ENCODE measurements around the gene KMT2C. TPM values are rescaled to one million over a fixed set of nuclear protein-coding genes. Genes with fewer than 3 reads are reported as not detected.
A peak's percentile ranks its signal among the peaks of the same experiment; 100 is the strongest.
"Not testable (repeated sequence)": the region's sequence is repeated elsewhere in the genome, so short reads cannot be mapped to it uniquely, and the experiment has no call there.

Gene KMT2C
- total and polyA plus RNA-seq, 2 experiments from 2014 or later = 21.9 to 47.7 TPM

DNA sequence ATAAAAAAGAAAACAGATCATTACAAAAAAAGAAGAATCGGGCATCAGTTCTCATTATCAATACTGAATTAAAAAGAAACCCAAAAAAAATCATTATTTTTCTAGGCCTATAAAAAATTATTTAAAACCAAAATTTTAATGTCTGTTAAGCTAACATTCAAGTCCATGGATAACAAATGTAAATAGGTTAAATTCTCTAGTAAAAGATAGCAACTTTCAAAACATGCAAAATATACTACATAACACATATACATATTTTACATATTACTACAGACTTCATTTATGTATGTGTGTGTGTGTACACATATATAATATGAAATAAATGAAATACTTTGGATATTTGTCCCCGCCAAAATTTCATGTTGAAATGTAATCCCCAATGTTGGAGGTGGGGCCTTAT is 158.1 kb downstream of the KMT2C start:
- H3K27ac ChIP-seq; DNase-seq (ENCODE audit: low spot score); H3K27me3 ChIP-seq; H3K4me1 ChIP-seq (ENCODE audit: insufficient read depth); H3K4me3 ChIP-seq; H3K4me2 ChIP-seq; H3K36me3 ChIP-seq (replicated peaks; ENCODE audit: insufficient read depth, low read depth); H4K20me1 ChIP-seq (ENCODE audit: insufficient read depth, poor library complexity, severe bottlenecking); H3K9me2 ChIP-seq (replicated peaks; ENCODE audit: insufficient read depth); H3K9me3 ChIP-seq (ENCODE audit: low read depth); H3K79me2 ChIP-seq; H2AFZ ChIP-seq: not testable (repeated sequence)
- WGBS (ENCODE audit: low lambda C conversion rate, missing lambda C conversion rate) = 98% methylated on average over 2 of the region's 2 CpGs

DNA sequence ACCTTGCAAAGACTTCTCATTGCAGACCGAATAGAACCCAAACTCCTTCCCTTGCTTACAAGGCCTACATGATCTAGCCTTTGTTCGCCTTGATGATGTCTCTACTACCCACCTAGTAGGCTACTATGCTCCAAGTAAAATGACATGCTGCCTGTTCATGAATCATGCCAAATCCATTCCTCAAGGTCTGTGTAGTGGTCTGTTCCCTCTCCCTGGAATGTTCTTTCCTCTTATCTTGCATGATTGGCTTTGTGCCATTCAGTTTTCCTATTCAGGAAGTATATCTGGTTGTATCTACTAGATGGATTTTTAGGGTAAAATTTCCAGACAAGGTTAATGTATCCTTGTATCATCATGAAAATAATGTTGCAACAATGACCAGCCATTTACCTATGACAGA is 165.4 kb downstream of the KMT2C start:
- not testable (repeated sequence) for H3K4me3 ChIP-seq; H3K4me2 ChIP-seq; H3K9me2 ChIP-seq (replicated peaks; ENCODE audit: insufficient read depth); H3K36me3 ChIP-seq (replicated peaks; ENCODE audit: insufficient read depth, low read depth); H3K79me2 ChIP-seq; H4K20me1 ChIP-seq (ENCODE audit: insufficient read depth, poor library complexity, severe bottlenecking); H3K27me3 ChIP-seq; H3K4me1 ChIP-seq (ENCODE audit: insufficient read depth); H2AFZ ChIP-seq; H3K27ac ChIP-seq; H3K9me3 ChIP-seq (ENCODE audit: low read depth); DNase-seq (ENCODE audit: low spot score)
- 95% methylated on average over 2 of the region's 2 CpGs for WGBS (ENCODE audit: low lambda C conversion rate, missing lambda C conversion rate)

DNA sequence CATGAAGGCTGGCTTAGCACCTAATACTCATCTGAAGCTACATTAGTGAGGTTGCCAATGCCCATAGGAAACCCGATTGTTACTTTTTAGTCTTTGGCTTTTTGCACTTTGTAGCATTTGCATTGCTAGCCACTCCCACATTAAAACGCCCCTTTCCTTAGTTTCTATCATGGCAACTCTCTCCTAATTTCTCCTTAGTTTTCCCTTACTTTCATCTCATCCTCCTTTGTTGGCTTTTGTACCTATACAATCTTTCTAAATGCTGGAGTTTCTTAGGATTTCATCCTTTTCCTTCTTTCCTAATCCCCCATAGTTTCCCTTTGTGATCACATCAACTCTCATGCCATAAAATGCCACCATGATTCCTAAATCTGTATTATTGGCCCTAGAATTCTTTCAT is 168.9 kb downstream of the KMT2C start:
- H3K9me3 ChIP-seq (ENCODE audit: low read depth); H4K20me1 ChIP-seq (ENCODE audit: insufficient read depth, poor library complexity, severe bottlenecking); H3K36me3 ChIP-seq (replicated peaks; ENCODE audit: insufficient read depth, low read depth); H3K4me2 ChIP-seq; H3K27me3 ChIP-seq; H3K79me2 ChIP-seq; H3K4me3 ChIP-seq; H3K9me2 ChIP-seq (replicated peaks; ENCODE audit: insufficient read depth); H3K27ac ChIP-seq; H3K4me1 ChIP-seq (ENCODE audit: insufficient read depth); H2AFZ ChIP-seq: not testable (repeated sequence)
- DNase-seq (ENCODE audit: low spot score) = peak; percentile 5
- 82% methylated on average over 2 of the region's 2 CpGs for WGBS (ENCODE audit: low lambda C conversion rate, missing lambda C conversion rate)

DNA sequence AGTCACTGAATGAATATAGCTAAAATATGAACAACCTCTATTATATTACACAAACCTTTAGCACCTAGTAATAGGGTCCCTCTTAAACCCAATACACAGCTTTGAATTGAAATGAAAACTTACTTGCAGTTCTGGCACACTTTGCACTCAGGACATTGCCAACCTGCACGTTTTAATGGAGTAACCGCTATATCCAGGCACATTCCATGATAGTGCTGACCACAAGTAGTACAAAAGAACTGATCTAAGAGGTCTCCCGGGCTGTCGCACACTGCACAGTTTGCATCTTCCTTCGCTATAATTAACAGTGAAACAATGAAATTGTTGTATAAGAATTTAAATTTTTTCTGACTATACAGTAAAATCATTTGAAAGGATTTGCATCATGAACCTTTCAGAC is 170.9 kb downstream of the KMT2C start:
- not testable (repeated sequence) for H2AFZ ChIP-seq; H3K4me1 ChIP-seq (ENCODE audit: insufficient read depth); H3K9me3 ChIP-seq (ENCODE audit: low read depth); H3K27ac ChIP-seq; H3K36me3 ChIP-seq (replicated peaks; ENCODE audit: insufficient read depth, low read depth); H3K9me2 ChIP-seq (replicated peaks; ENCODE audit: insufficient read depth); H3K27me3 ChIP-seq; H4K20me1 ChIP-seq (ENCODE audit: insufficient read depth, poor library complexity, severe bottlenecking); DNase-seq (ENCODE audit: low spot score); H3K79me2 ChIP-seq; H3K4me3 ChIP-seq; H3K4me2 ChIP-seq
- WGBS (ENCODE audit: low lambda C conversion rate, missing lambda C conversion rate) = 76% methylated on average over 5 of the region's 5 CpGs

GRCh38 chr7:152262146-152262545 is 173.7 kb downstream of the KMT2C start:
- H3K4me2 ChIP-seq; H3K9me3 ChIP-seq (ENCODE audit: low read depth); DNase-seq (ENCODE audit: low spot score); H3K27me3 ChIP-seq; H3K4me1 ChIP-seq (ENCODE audit: insufficient read depth); H3K79me2 ChIP-seq; H4K20me1 ChIP-seq (ENCODE audit: insufficient read depth, poor library complexity, severe bottlenecking); H3K36me3 ChIP-seq (replicated peaks; ENCODE audit: insufficient read depth, low read depth); H3K27ac ChIP-seq; H3K9me2 ChIP-seq (replicated peaks; ENCODE audit: insufficient read depth); H2AFZ ChIP-seq; H3K4me3 ChIP-seq: not testable (repeated sequence)
- WGBS (ENCODE audit: low lambda C conversion rate, missing lambda C conversion rate) = 94% methylated on average over 8 of the region's 8 CpGs

GRCh38 chr7:152259645-152260044 is 176.2 kb downstream of the KMT2C start:
- not testable (repeated sequence) for H2AFZ ChIP-seq; H3K9me3 ChIP-seq (ENCODE audit: low read depth); H4K20me1 ChIP-seq (ENCODE audit: insufficient read depth, poor library complexity, severe bottlenecking); H3K36me3 ChIP-seq (replicated peaks; ENCODE audit: insufficient read depth, low read depth); H3K9me2 ChIP-seq (replicated peaks; ENCODE audit: insufficient read depth); H3K27ac ChIP-seq; H3K4me2 ChIP-seq; DNase-seq (ENCODE audit: low spot score); H3K4me3 ChIP-seq; H3K4me1 ChIP-seq (ENCODE audit: insufficient read depth); H3K27me3 ChIP-seq
- peaks cover 22% of the 10 kb centered on the region for H3K79me2 ChIP-seq

- WGBS (ENCODE audit: low lambda C conversion rate, missing lambda C conversion rate) = 81% methylated on average over 2 of the region's 2 CpGs
- H4K20me1 ChIP-seq (ENCODE audit: insufficient read depth, poor library complexity, severe bottlenecking); H3K4me3 ChIP-seq; H2AFZ ChIP-seq; H3K9me2 ChIP-seq (replicated peaks; ENCODE audit: insufficient read depth); H3K4me2 ChIP-seq; H3K79me2 ChIP-seq; H3K36me3 ChIP-seq (replicated peaks; ENCODE audit: insufficient read depth, low read depth); H3K9me3 ChIP-seq (ENCODE audit: low read depth); H3K27ac ChIP-seq; DNase-seq (ENCODE audit: low spot score); H3K27me3 ChIP-seq; H3K4me1 ChIP-seq (ENCODE audit: insufficient read depth): not testable (repeated sequence)
Measured at GRCh38 chr7:152247851-152248250, 188.0 kb downstream of the KMT2C start.

DNA sequence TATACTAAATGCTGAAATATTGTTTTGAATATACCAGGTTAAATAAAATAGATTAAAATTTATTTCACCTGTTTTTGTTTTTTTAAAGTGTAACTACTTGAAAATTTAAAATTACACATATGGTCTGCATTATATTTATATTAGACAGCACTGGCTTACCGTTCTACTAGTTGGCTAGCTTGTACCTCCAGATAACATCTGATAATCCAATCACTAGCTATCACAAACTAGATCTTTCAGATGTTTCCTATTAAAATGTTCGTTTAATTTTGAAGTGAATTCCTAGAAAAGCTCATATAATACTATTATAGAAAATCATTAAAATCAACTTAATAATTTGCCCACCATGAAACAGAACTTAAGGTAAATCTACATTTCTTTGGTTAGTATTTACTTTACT is 190.4 kb downstream of the KMT2C start:
- H3K27ac ChIP-seq; H3K9me2 ChIP-seq (replicated peaks; ENCODE audit: insufficient read depth); H4K20me1 ChIP-seq (ENCODE audit: insufficient read depth, poor library complexity, severe bottlenecking); H3K4me1 ChIP-seq (ENCODE audit: insufficient read depth); H3K4me2 ChIP-seq; H3K36me3 ChIP-seq (replicated peaks; ENCODE audit: insufficient read depth, low read depth); H2AFZ ChIP-seq; H3K27me3 ChIP-seq; H3K4me3 ChIP-seq; DNase-seq (ENCODE audit: low spot score); H3K9me3 ChIP-seq (ENCODE audit: low read depth): not testable (repeated sequence)
- 60% methylated on average over 2 of the region's 2 CpGs for WGBS (ENCODE audit: low lambda C conversion rate, missing lambda C conversion rate)
- H3K79me2 ChIP-seq = peaks cover 14% of the 10 kb centered on the region

DNA sequence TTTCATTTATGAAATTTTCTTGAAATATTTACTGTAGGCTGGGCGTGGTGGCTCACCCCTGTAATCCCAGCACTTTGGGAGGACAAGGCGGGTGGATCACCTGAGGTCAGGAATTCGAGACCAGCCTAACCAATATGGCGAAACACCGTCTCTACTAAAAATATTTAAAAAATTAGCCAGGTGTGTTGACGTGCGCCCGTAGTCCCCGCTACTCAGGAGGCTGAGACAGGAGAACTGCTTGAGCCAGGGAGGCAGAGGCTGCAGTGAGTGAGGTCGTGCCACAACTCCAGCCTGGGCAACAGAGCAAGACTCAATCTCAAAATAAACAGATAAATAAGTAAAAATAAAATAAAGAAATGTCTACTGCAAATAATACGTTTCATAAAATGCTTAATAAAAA is 192.3 kb downstream of the KMT2C start:
- not testable (repeated sequence) for H3K9me2 ChIP-seq (replicated peaks; ENCODE audit: insufficient read depth); H3K4me2 ChIP-seq; DNase-seq (ENCODE audit: low spot score); H3K27me3 ChIP-seq; H3K4me3 ChIP-seq; H3K36me3 ChIP-seq (replicated peaks; ENCODE audit: insufficient read depth, low read depth); H2AFZ ChIP-seq; H3K9me3 ChIP-seq (ENCODE audit: low read depth); H3K27ac ChIP-seq; H4K20me1 ChIP-seq (ENCODE audit: insufficient read depth, poor library complexity, severe bottlenecking); H3K4me1 ChIP-seq (ENCODE audit: insufficient read depth)
- 98% methylated on average over 11 of the region's 11 CpGs for WGBS (ENCODE audit: low lambda C conversion rate, missing lambda C conversion rate)
- H3K79me2 ChIP-seq = peaks cover 14% of the 10 kb centered on the region

- H3K9me3 ChIP-seq (ENCODE audit: low read depth); H2AFZ ChIP-seq; H3K4me1 ChIP-seq (ENCODE audit: insufficient read depth); H3K36me3 ChIP-seq (replicated peaks; ENCODE audit: insufficient read depth, low read depth); H3K9me2 ChIP-seq (replicated peaks; ENCODE audit: insufficient read depth); H3K27ac ChIP-seq; DNase-seq (ENCODE audit: low spot score); H3K4me3 ChIP-seq; H3K27me3 ChIP-seq; H4K20me1 ChIP-seq (ENCODE audit: insufficient read depth, poor library complexity, severe bottlenecking); H3K4me2 ChIP-seq: not testable (repeated sequence)
- WGBS (ENCODE audit: low lambda C conversion rate, missing lambda C conversion rate) = 82% methylated on average over 8 of the region's 8 CpGs
- peaks cover 14% of the 10 kb centered on the region for H3K79me2 ChIP-seq
Measured at GRCh38 chr7:152241301-152241700, 194.5 kb downstream of the KMT2C start.
